Measurements from ENCODE around the gene KIAA0232. TPM values are rescaled to one million over a fixed set of nuclear protein-coding genes. Genes with fewer than 3 reads are reported as not detected.

The KIAA0232 gene
- total and polyA plus RNA-seq, 2 of the 8 experiments (the other 6 are each of a cell fraction or from before 2014, with no cell fraction given) = 5.6 to 23.3 TPM

GRCh38 chr4:6815029-6815836 is 32.7 kb downstream of the KIAA0232 start (continued):
- no peak for TF ChIP-seq TCF12 (IDR thresholded peaks at IDR 0.05; ENCODE audit: low read depth, low read length)
- no peak for TF ChIP-seq POLR2AphosphoS5 (IDR thresholded peaks at IDR 0.05; ENCODE audit: low read depth, low read length)
- no peak for TF ChIP-seq NANOG (IDR thresholded peaks at IDR 0.05; ENCODE audit: insufficient read depth, low read depth, low read length, poor library complexity, severe bottlenecking)
- no peak for TF ChIP-seq ZNF274 (IDR thresholded peaks at IDR 0.05; ENCODE audit: borderline replicate concordance, extremely low read depth, low read length)
- no peak for TF ChIP-seq RFX5 (IDR thresholded peaks at IDR 0.05; ENCODE audit: borderline replicate concordance, low read depth, low read length)
- no peak for TF ChIP-seq SRF (IDR thresholded peaks at IDR 0.05; ENCODE audit: low read depth, low read length)
- TF ChIP-seq RBBP5 (IDR thresholded peaks at IDR 0.05; ENCODE audit: borderline replicate concordance, low read depth, low read length) = no peak

Data from H1 (cell line).